Measurements from ENCODE around the gene UBE2N. TPM values are rescaled to one million over a fixed set of nuclear protein-coding genes. Genes with fewer than 3 reads are reported as not detected.

The UBE2N gene
- total and polyA plus RNA-seq, 2 donors (not counting 1 experiment from before 2014, with no cell fraction given) = 56.3 to 83.8 TPM

- Histone ChIP-seq H4K20me1 (ENCODE audit: control insufficient read depth, insufficient read depth, low read length, poor library complexity, severe bottlenecking) (peaks cover 29% of the 10 kb centered on the region), H3K4me2 (replicated peaks; ENCODE audit: low read depth, low read length, poor library complexity, severe bottlenecking) (peak overlapping the region; percentile 86), H3K27me3 (replicated peaks in 1 of 4; ENCODE audit: control extremely low read depth in 1 of 4, control insufficient read depth in 3 of 4, insufficient read depth in 4 of 4, low read length in 3 of 4) (no peaks in the 10 kb centered on the region), H3K9ac (ENCODE audit: low read length) (peak overlapping the region; percentile 12), H2AFZ (ENCODE audit: insufficient read depth, low read depth, low read length, poor library complexity, severe bottlenecking) (no peak overlapping the region), H3K9me3 (ENCODE audit: control extremely low read depth in 1 of 3, control insufficient read depth in 2 of 3, insufficient read depth in 1 of 3, low read length in 2 of 3) (no peaks in the 10 kb centered on the region), H3K27ac (ENCODE audit: low read length in 2 of 2) (peak overlapping the region; percentile 0 to 83), H3K4me3 (ENCODE audit: control extremely low read depth in 1 of 5, extremely low read depth in 1 of 5, insufficient read depth in 1 of 5, low read depth in 2 of 5, low read length in 4 of 5) (no peak overlapping the region), H3K36me3 (replicated peaks in 1 of 2; ENCODE audit: control extremely low read depth in 1 of 2, control insufficient read depth in 1 of 2, extremely low read depth in 1 of 2, insufficient read depth in 2 of 2, low read length in 1 of 2) (no peaks in the 10 kb centered on the region), H3K79me2 (ENCODE audit: control insufficient read depth, insufficient read depth, low read length) (peaks cover 82% of the 10 kb centered on the region), H3K4me1 (ENCODE audit: control insufficient read depth in 2 of 2, insufficient read depth in 2 of 2, low read length in 2 of 2) (peaks cover 74 to 79% of the 10 kb centered on the region in 2 donors)
- no peaks in the 10 kb centered on the region for H3K9me3 Mint-ChIP-seq (ENCODE audit: insufficient read depth)
- H3K27ac Mint-ChIP-seq = peak overlapping the region; percentile 42
- DNase-seq = no peak
- no peak for TF ChIP-seq EZH2 (IDR thresholded peaks at IDR 0.05; ENCODE audit: borderline replicate concordance, insufficient read depth, low read depth, low read length, poor library complexity, severe bottlenecking)
- TF ChIP-seq CTCF (IDR thresholded peaks at IDR 0.05) = no peak
- ChIA-PET POLR2A (interaction anchor here (0.7 kb wide), 1 partner anchor 19 kb away, joined by 7 read pairs; no protein-coding TSS in a partner anchor), CTCF (interaction anchor here (0.5 to 3.9 kb wide), 10 partner anchors 10 to 1265 kb away, joined by 3 to 34 read pairs (median 4); no protein-coding TSS in a partner anchor)
- H3K4me3 Mint-ChIP-seq = peak overlapping the region; percentile 70
- peaks cover 76% of the 10 kb centered on the region for H3K4me1 Mint-ChIP-seq
- ATAC-seq (ENCODE audit: low read depth) = no peak
- WGBS (ENCODE audit: insufficient coverage) = 68% methylated on average over 3 of the region's 3 CpGs
- intact Hi-C loops (cut with micrococcal nuclease) = no loop called here
- no peaks in the 10 kb centered on the region for H3K27me3 Mint-ChIP-seq
Measured at GRCh38 chr12:93438266-93439050, 3.3 kb downstream of the UBE2N start.
